HG03060 (cell line): ENCODE results near the gene TMEM202.
"Not testable (repeated sequence)": the region's sequence is repeated elsewhere in the genome, so short reads cannot be mapped to it uniquely, and the experiment has no call there.

Experiments used
- ATAC-seq: cut with Tn5 transposase; IDR thresholded peaks from one replicate; pipeline ENCODE4 v1.9.1; 2021; ENCODE audit warnings: low read depth, moderate number of reproducible peaks; ENCODE audit not compliant: unreplicated experiment

The TMEM202 gene

GRCh38 chr15:72398648-72399047 is 543 bp downstream of the TMEM202 start:
- no peak for ATAC-seq

DNA sequence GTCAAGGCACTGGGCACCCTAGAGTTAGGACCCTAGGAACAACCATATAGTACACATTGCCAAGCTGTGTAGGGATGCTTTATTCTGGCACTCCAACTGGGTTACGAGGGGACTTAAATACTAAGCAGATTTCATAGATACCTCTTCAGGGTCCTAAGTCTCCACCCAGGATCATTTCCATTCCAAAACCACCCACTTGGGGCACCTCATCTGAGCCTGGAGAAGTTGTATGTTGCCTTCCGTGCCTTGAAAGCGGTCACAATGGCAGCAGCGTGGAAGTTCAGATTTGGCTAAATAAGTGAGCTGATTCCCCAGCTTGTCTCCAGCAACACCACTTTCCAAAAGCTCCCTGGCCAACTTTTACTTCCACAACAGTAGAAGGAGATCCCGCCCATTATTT is 4.6 kb downstream of the TMEM202 start:
- no peak for ATAC-seq

DNA sequence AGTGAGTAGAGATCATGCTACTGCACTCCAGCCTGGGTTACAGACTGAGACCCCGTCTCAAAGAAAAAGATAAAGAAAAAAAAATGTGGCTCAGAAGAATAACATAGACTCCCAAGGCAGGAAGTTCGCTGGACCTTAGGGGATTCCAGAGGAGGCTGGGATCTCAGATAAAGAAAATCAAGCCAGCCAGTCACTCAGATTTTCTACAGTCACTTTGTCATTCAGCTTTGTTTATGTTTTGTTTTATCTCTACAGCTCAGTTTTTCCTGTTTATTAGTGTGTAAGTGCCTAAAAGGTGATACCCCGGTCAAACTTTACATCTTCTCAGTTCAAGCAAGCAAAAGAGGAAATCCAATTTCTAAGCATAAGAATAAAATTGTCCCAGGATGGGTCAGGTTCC is 6.3 kb downstream of the TMEM202 start:
- no peak for ATAC-seq

DNA sequence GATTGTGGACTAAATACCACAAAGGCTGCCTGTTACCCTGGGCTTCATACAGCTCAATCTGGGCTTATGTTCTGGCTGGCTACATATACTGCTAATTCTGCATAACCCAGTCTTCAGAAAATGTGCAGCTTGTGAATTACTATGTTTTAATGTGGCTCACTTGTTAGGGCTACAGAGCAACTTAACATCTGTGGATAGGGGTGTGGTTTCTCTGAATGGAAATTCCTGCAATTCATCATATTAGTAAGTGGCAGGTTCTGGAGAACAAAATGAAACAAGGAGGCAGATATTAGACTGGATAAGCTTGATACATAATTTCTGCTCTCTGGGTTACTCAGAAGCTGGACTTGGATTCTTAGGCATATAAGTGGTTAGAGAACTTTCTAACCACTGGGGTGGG is 6.7 kb downstream of the TMEM202 start:
- ATAC-seq, result no peak

- ATAC-seq, result no peak
These were observed 8.8 kb downstream of the TMEM202 start for GRCh38 chr15:72406936-72407335.

- ATAC-seq, result no peak
These were observed 13.0 kb downstream of the TMEM202 start for GRCh38 chr15:72411111-72411510.

GRCh38 chr15:72411544-72411943 is 13.4 kb downstream of the TMEM202 start:
- ATAC-seq, result no peak

DNA sequence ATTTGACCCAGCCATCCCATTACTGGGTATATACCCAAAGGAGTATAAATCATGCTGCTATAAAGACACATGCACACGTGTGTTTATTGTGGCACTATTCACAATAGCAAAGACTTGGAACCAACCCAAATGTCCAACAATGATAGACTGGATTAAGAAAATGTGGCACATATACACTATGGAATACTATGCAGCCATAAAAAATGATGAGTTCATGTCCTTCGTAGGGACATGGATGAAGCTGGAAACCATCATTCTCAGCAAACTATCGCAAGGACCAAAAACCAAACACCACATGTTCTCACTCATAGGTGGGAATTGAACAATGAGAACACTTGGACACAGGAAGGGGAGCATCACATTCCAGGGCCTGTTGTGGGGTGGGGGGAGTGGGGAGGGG is 15.2 kb downstream of the TMEM202 start:
- not testable (repeated sequence) for ATAC-seq

DNA sequence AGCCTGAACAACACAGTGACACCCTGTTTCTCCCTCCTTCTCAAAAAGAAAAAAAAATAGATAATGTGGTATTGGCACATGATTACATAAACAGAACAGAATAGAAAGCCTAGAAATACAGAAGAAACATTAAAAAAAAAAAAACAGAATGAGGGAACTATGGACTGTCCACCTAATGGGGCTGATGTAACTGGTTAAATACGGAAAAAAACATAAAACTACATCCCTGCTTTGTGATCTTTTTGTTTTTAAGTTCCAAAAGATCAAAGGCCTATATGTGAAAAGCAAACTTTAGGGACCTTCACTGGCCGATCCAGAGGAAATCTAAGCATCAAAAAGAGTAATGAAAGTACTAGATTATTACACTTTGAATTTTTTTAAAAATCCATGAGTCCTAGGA is 17.2 kb downstream of the TMEM202 start:
- ATAC-seq, result no peak

- ATAC-seq, result not testable (repeated sequence)
These were observed 21.7 kb downstream of the TMEM202 start for GRCh38 chr15:72419768-72420167.

DNA sequence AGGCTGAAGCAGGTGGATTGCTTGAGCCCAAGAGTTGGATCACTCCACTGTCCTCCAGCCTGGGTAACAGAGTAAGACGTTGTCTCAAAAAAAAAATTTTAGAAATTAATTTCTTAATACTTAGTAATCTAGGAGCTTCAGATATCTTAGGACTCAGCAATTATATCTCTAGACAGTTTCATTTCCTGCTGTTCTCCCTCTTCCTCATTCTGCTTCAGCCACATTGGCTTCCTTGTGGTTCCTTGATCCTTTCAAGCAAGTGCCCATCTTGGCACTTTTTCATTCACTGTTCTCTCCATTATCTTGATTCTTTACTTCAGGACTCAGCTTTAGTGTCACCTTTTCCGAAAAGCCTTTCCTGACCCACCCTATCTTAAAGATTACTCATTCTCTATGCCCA is 22.5 kb downstream of the TMEM202 start:
- ATAC-seq, result no peak

DNA sequence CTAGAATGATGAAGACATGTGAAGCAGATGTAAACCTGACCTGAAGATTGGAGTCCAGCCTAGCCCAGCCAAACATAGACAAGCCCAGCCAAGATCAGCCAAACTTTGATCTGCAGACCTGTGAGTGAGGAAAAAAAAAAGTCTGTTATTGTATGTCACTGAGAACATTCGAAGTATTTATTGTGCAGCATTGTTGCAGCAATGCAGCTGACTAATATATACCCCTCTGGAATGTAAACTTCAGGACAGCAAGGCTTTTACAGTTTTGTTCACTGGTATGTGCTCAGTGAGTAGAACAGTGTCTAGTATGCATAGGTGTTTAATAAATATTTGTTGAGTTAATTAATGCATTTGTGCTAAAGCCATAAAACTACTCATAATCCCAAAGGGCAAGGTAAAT is 23.4 kb downstream of the TMEM202 start:
- no peak for ATAC-seq

DNA sequence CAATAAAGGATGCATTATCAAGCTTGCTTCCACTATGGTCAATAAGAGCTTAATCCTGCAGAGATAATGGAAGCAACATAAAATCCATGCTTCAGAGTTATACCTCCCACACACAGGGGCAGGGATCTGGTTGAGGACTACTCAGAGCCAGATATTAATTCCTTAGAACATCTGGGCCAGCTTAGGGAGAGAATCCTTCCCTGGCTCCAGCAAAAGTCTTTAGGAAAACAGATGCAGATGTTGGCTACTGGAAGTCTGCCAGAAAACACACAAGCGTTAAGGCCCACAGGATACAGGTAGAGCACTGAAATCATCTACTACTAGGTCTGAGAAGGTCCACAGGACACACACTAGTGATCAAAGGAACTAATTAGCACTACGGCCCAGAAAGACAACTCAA is 25.2 kb downstream of the TMEM202 start:
- ATAC-seq, result no peak

DNA sequence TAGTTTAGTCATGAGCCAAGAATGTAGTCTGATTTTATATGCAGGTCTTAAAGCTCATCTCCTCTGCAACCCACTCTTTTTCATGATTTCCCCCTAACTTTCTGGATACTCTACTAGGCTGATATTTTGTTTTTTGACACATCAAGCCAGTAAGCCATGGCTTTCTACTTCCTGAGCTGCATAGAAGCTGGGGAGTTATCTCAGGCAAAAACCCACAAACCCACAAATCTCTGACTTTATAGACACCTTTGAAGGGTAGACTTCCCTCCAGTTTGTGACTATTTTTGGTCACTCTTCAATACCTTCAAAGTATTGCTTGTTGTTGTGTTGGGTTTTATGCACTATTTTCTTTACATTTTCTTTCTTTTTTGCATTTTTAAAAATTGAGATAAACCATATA is 28.6 kb downstream of the TMEM202 start:
- no peak for ATAC-seq

- no peak for ATAC-seq
These were observed 39.7 kb downstream of the TMEM202 start for GRCh38 chr15:72437650-72438316.

- not testable (repeated sequence) for ATAC-seq
These were observed 44.7 kb downstream of the TMEM202 start for GRCh38 chr15:72442848-72443247.

DNA sequence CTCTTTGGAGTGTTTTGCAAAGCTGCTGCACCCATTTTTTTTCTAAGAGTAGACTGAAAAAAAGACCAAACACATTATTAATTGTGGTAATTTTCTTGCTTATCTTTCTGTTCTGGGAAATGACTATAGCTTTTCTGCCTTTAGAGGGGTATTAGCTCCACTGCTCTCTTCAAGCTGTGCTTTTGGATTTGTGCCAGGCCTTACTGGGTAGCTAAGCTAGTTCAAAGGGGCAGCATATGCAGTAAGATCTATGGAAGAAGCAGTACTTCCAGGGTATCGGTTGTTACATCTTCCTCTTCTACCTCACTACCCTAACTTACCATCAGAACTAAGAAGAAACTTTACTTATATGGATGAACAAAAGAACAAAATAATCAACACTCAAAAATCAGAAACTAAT is 47.3 kb downstream of the TMEM202 start:
- no peak for ATAC-seq

GRCh38 chr15:72450805-72451204 is 52.7 kb downstream of the TMEM202 start:
- no peak for ATAC-seq

GRCh38 chr15:72451224-72451623 is 53.1 kb downstream of the TMEM202 start:
- ATAC-seq, result no peak

- no peak for ATAC-seq
These were observed 58.6 kb downstream of the TMEM202 start for GRCh38 chr15:72456684-72457083.
